Endometrial microvascular endothelial cells (primary cell): Measurements from ENCODE around the gene LGR4. TPM values are rescaled to one million over a fixed set of nuclear protein-coding genes. Genes with fewer than 3 reads are reported as not detected.

ENCODE experiments used
- in situ Hi-C: cut with HindIII; loops from 2 replicates; pipeline ENCODE4 v1.10.0; 2017; ENCODE audit warnings: low sequenced_read_pairs, low pct_unique_long_range_greater_than_20kb; ENCODE audit errors: inconsistent ontology term
- total RNA-seq: library from RNA; depleted of rRNA; stranded (reverse); fragments of >200 nt; gene quantifications from one replicate; pipeline ENCODE4 v1.2.3, GENCODE V29; 2015; ENCODE audit errors: inconsistent ontology term

The LGR4 gene
- total RNA-seq, 1 donor from 2014 or later, result 3.7 TPM

DNA sequence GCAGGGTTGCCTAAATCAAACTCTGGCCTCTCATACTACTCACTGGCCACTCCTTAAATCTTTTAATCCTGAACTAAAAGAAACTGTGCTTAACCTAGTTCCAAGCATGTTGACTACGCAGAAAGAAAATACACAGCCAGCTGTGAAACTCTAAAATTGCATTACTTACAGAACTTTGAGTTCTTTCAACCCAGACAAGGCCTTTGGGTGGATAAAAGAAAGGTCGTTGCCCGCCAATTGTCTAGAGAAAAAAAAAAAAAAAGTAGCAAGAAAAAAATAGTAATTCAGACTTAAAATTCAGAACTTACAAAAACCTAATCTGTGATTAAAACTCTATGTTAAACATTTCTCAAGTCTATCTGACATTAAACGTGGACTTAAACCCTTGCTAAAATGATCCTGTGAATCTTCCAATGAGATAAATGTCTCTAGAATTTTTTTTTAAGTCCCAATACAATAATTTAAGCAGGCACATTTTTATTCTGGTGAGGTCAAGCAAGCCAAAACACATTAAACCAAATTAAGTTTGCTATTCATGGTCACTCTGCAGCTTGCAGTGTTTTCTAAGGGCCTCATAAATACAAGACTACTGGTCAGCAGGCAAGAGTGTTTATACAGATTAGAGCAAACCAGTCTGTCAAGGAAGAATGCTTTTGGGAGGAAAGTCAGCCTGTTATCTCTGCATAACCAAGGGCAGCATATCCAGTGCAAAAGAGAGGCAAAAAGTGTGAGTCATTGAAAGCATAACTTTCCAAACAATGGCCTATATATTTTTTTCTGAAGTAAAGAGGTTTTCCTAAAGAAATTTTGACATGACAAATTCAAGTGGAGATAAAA, 80.1 kb downstream of the LGR4 start:
- in situ Hi-C loops, result no loop called here

DNA sequence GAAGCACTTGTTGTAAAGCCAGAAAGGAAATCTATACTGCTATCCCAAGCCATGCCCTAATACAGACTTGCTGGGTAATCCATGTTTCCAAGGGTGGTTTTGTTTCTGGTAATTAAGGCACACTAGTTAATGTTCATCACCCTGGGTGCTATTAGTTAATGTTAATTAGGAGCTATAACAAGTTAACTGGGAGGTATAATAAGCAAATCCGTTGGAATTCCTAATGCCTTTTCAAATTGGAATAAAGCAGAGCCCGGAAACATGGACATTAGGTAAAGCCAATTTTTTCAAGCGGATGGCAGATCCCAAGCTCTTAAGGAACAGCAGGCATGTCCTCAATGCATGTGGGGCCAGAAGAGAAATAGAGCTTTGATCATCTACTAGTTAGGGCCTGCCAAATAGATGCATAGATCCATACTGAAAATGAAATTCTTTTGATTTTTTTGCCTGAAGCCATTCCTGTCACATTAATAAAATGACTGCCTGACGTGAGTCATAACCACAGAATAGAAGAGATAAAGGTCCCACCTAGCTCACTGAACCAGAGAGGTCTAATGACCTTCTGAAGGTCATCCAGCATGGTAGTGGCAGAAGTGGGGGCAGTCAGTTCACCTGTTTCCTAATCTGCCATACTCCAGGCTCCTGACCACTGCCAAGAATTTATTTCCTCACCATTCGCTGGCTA, 81.1 kb downstream of the LGR4 start:
- in situ Hi-C loops, result no loop called here

DNA sequence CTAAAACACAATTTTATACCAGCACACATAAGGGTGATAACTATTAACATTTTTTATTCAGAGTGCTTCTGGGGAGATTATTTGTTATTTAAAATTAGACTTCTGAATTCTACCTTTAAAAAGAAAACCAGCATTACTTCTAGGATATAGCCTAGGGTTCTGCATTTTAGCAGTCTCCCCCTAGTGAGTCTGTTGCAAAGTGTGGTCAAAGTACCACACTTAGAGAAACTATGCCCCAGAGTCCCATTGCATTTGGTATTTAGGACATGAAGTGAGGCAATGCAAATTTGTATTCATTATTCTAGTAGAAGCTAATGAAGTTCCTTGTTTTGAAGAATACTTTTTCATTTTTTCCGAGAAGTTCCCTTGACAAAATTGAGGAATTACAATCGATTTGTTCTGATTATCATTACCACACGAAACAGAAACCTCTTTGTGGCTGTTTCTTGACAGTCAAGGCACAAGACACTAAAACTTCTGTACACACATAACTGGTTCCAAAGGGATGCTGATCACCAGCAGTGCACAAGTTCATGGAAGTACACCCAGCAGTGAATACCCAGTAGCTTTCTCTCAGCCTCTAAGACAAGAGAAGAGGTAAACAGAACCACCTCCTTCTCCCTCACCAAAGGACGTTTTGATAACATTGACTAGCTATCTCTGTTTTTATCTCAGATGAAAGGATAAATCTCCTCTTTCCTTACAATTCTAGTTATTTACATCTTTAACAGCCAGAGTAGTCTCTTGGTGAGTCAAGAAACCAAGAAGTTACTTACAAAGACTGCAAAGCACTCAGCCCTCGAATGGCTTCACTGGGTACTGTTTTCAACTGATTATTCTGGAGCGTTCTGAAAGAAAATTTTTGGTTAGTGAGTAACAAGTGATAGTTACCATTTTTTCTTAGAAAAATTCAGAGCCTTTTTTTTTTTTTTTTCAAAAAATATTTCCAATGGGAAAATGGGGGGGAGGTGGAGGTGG, 82.0 kb downstream of the LGR4 start:
- in situ Hi-C loops, result no loop called here

DNA sequence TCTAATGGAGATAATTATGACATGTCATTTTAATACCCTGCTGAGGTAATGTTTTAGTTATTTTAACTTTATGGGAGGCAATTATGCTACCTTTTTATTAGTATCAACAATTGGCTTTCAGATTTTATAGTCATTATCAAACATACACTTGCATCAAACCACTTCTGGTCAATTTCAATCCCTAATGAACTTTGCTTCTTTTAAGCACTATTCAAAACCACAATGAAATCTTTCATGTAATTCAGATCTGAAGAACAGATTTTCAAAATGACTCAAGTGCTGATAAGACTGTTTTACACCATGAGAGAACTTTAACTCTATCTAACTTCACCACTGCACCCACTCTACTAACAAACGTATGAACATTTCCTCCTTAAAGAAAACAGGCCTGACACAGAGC, 83.7 kb downstream of the LGR4 start:
- in situ Hi-C loops, result no loop called here

DNA sequence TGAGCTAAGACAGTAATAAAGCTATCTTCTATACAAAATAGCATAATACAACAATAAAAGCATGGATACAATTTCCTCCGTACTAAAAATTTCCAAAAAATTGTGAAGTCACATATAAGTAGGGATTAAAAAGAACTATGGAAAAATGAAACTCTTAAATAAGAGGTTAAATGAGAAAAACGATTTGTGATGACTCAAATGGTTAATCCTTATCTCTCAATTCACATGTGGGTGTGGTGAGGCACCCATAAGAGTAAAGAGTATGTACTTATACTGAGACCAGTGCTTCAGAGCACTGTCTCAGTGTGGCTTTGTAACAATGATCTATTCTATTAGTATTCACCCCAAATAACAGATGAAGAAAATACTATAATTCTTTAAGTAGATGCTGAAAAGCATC, 84.6 kb downstream of the LGR4 start:
- in situ Hi-C loops, result no loop called here

DNA sequence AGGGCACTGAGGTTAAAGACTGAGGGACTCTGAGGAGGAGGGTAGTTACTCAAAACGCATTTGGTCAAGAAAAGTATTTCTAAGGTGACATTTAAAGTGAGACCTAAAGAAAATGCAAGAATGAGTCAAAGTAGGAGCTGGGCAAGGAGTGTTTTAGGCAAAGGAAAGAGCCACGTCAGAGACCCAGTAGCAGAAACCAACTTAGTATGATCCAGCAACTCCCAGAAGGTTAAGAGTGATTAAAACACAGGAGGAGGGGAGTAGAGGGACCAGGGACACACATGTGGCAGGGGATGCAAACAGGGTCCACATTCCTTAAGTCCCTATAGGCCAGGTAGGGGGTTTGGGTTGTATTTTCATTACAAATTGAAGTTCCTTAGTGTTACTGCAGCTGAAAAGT, 85.2 kb downstream of the LGR4 start:
- in situ Hi-C loops, result no loop called here

DNA sequence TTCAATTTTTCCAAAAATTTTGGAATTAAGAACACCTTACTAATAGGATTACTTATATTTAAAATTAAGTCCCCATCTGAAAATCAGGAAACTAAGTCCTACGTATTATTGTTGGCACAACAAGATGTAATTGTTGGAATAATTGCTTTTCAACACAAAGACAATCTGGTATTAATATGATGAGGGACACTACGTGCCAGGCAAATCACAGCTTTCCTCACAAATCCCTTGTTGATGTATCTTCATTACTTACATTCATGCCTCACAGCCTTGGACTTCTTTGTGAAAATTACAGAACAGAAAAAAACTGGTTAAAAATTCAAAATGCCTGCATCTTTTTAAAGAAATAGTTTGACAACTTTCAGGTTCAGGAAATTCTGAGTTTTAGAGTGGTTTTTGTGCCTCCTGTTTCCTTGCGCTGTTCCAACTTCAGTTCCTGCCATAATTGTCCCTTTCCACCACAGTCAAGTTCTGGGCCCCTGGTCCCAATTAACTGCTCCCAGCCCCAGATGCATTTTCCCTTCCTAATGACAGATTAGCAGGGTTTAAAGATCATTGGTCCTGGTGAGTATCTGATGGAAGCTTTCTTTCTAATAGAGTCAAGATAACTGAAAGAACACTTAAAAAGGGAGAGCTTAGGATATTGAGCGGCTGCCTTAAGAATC, 86.3 kb downstream of the LGR4 start:
- in situ Hi-C loops, result no loop called here

DNA sequence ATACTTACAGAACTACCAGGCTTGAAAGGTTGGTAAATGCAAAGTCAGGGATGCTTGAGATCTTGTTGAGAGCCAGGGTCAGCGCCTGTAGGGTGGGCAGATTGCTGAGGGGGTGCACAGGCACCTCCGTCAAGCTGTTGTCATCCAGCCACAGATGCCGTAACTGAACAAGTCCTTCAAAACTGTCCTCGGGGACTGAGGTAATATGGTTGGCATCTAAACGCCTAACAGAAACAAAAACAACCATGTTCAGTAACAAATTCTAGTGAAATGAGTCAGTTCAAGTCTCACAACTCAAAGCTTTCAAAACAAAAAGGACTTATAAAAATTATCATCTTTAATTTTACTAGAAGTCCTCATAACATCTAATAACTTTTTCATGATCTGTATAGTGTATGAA, 87.3 kb downstream of the LGR4 start:
- in situ Hi-C loops, result no loop called here

DNA sequence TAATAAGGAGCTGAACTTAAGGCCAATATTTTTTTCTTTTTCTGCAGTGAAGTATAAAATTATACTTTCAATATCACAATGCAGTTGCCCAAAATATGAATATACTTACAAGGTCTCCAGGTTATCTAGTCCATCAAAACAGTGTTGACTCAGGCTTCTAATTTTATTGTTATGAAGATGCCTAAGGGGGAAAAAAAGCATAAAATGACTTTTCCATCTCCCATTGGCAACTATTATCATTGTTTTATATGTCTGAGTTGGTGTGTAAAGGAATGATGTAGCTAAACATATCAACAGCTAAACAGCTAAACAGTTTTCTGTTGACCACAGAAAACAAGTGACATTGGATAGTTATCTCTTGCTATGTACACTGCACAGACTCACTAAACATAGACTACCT, 88.4 kb downstream of the LGR4 start:
- in situ Hi-C loops, result no loop called here

DNA sequence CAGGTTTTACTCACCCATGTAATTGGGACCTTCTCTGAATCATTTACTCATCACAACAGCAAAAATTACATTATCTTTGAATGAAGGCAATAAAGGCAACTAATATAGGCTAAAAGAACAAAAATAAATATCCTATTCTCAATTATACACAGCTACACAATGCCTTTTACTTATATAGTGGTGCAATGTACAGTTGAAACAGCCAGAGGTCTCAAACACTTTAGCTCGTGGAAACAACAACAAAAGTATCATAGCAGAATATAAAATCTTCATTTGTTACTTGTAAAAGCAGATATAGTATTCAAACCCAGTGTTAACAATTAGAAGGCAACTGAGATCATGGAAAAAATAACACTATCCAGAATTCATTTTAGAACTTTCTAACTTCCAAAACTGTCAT, 88.9 kb downstream of the LGR4 start:
- in situ Hi-C loops, result no loop called here

DNA sequence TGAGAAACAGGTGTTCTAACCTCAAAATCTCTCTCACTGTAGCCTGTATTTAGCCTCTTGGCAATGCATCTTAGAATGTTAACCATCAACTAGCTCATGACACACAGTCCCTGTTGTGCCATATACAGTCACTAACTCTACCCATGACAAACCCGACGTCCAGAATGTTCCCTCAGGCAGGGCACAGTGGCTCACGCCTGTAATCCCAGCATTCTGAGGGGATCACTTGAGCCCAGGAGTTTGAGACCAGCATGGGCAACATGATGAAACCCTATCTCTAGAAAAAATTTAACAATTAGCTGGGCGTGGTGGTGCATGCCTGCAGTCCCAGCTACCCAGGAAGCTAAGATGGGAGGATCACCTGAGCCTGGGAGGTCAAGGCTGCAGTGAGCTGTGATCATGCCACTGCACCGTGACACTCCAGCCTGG, 91.3 kb downstream of the LGR4 start:
- in situ Hi-C loops, result no loop called here

DNA sequence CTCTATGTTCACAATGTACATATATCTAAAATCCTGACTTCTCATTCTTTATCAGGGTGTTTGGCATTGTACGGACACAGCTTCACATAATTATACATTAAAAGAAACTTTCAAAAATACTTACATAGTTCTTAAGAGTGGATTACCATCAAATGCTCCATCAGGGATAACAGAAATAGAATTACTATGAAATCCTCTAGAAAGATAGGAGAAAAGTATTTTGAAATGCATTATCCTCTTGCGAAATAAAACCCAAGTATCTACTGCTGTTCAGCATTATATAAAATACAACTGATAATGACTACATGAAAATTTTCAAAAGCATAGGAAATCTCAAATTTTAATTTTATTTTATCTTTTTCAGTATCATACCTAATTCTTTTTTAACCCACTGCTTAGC, 91.8 kb downstream of the LGR4 start:
- in situ Hi-C loops, result no loop called here

DNA sequence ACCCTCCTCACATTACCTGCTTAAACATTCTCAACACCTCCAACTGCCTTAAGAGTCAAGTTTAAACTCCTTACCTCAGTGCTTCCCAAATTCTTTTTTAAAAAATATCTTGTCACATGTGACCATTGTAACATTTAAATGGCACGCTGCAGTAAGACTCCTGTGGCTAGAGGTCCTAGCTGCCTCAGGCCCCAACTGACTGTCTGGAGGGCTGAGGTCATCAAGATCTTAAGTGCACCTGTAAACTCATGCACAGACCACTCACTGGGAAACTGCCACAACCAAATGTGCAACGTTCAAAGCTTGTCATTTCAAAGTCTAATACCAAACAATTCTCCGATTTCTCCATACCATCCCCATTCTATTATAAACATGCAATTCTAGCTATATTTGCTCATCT, 93.1 kb downstream of the LGR4 start:
- in situ Hi-C loops, result no loop called here

DNA sequence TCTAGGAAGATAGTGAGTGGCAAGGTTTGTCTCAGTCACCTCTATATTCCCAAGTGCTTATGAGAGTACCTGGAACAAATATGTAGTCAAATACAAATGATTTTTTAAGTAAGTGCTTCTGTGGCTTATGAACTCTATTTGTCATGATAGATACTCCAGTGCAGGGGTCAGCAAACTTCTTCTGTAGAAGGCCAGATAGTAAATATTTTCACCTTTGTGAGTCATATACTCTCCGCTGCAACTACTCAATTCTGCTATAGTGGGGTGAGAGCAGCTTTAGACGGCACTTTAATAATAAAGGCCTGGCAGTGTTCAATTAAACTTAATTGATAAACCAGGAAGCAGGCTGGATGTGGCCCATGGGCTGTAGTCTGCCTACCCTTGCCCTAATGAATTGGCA, 97.2 kb downstream of the LGR4 start:
- in situ Hi-C loops, result no loop called here

DNA sequence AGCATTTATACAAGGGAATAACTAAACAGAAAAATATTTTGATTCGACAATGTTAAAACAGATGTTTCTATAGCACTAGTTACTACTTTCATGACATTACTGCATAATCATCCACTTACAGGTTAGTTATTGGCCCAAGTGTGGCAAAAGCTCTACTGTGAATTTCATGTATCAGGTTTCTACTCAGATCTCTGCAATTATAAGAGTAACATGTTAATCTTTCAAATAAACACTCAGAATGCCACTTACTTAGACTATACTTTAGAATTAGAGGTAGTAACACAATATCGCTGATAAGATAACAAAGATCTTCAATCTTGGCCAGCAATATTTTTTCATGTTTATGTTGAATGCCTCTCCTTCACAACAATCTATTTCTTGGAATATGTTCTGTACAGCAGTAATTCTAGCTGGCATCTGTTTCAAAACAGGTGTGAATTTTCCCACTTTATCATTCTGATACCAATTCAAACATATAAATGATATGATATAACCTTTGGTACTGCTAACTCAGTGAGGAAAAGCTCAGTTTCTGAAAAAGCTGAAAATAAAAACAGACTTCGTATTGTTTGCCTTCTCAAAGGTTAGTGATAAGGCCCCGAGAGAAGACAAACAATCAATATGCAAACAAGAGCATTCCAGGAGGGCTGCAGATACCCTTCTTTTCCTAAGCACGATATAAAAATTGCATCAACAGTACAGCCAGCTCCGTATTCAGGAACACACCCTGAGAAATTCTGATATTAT, 98.6 kb downstream of the LGR4 start:
- in situ Hi-C loops, result no loop called here

DNA sequence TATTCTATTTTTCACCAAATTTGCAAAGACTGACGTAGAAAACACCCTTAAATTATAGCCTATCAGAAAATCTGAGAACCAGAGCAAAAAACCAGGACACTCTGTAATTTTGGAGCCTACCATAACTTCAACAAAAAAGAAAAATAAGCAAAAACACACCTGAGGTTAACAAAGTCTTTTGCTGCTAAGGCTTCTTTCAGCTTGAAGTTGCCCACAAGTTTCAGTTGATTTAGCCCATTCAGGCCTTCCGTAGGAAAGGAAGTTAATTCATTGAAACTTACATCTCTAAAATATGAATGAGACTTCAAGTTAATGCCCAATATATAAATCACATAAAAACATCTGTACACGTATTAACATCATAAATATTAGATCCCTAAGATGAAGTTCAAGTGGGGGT, 99.2 kb downstream of the LGR4 start:
- in situ Hi-C loops, result no loop called here

DNA sequence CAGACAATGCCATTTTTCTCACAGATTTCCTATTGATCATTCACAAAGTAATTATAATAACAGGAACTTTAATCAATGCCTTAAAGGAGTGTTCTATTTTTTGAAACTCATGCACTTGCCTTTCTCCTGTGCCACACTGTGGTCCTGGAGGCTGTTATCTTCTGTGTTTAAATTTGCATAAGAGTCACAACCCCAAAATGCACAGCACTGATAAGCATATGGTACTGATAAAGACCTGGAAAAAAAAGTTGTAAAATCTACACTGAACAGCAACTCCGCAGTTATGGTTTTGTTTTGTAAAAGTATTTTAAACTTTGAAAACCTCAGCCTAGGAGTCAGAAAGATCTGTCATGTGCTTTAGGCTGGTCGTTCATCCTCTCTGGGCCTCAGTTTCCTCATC, 100.4 kb downstream of the LGR4 start:
- in situ Hi-C loops, result no loop called here

DNA sequence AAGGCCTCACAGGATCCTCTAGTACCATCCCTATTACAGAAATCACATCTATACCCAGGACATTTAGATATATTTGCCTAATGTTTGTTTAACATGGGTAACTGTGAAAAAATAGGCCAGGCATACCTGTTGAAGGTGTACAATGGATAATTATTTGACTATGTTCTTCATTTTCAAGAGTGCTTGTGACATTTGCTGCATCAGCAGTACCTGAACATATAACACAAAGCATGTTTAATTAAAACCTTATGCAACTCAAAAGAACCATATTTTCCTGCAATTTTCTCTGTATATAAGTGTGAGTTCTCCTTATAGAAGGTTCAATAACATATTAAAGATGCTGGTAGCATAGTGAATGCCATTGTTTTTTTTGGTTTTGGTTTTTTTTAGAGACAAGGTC, 101.1 kb downstream of the LGR4 start:
- in situ Hi-C loops, result no loop called here
